PC-9 (cell line): ENCODE data around the gene MYOM1. TPM values are rescaled to one million over a fixed set of nuclear protein-coding genes. Genes with fewer than 3 reads are reported as not detected.

Source experiments
- BruUV-seq: library from RNA; stranded (reverse); fragments of 400-500 nt; replicated peaks from 2 replicates; lab custom pipeline; 2021; lab: Mats Ljungman, UMichigan
- CTCF ChIA-PET: fragments of 300-600 bp; sonication (Branson Sonifier 250); formaldehyde crosslinking; loops from one replicate; lab custom pipeline; 2022; ENCODE audit warnings: antibody characterized with exemption; lab: Charles Lee
- POLR2A ChIA-PET: fragments of 300-600 bp; sonication (Branson Sonifier 250); formaldehyde crosslinking; loops from one replicate; lab custom pipeline; 2022; ENCODE audit warnings: antibody characterized with exemption; ENCODE audit not compliant: unreplicated experiment; lab: Charles Lee
- DNase-seq, 2 experiments: peaks; one replicate each; pipeline versions ENCODE4 v3.0.0 to v3.0.0-alpha.2; 2015 to 2022; ENCODE audit warnings: mixed read lengths in 1 of 2
- H2AFZ ChIP-seq: fragments of 200-600 bp; sonication (generic); 2 replicates; pipeline ENCODE4 v1.8.1; 2017; ENCODE audit warnings: antibody characterized with exemption
- H3F3A ChIP-seq: fragments of 200-600 bp; sonication (generic); 2 replicates; pipeline ENCODE4 v1.8.1; 2017; ENCODE audit warnings: antibody characterized with exemption, mild to moderate bottlenecking, low read depth; ENCODE audit not compliant: insufficient read depth
- H3K27ac ChIP-seq: fragments of 200-600 bp; sonication (generic); 2 replicates; pipeline ENCODE4 v1.6.1; 2016; ENCODE audit warnings: mixed run types
- H3K27me3 ChIP-seq: fragments of 200-600 bp; sonication (generic); 2 replicates; pipeline ENCODE4 v1.6.1; 2016; ENCODE audit warnings: low read depth, mixed run types; ENCODE audit not compliant: insufficient read depth
- H3K36me3 ChIP-seq: fragments of 200-600 bp; sonication (generic); 2 replicates; pipeline ENCODE4 v1.6.1; 2016; ENCODE audit warnings: low read depth, mixed run types
- H3K4me1 ChIP-seq: fragments of 200-600 bp; sonication (generic); replicated peaks from 2 replicates; pipeline ENCODE4 v1.6.1; 2016; ENCODE audit warnings: mixed run types; ENCODE audit not compliant: insufficient read depth
- H3K4me2 ChIP-seq: fragments of 200-600 bp; sonication (generic); 2 replicates; pipeline ENCODE4 v1.6.1; 2017; ENCODE audit warnings: mixed run types
- H3K4me3 ChIP-seq: fragments of 200-600 bp; sonication (generic); 2 replicates; pipeline ENCODE4 v1.6.1; 2016; ENCODE audit warnings: mixed run types
- H3K79me2 ChIP-seq: fragments of 200-600 bp; sonication (generic); 2 replicates; pipeline ENCODE4 v1.6.1; 2017; ENCODE audit warnings: low read depth, mixed run types
- H3K9me2 ChIP-seq: fragments of 200-600 bp; sonication (generic); 2 replicates; pipeline ENCODE4 v1.8.1; 2017; ENCODE audit warnings: mild to moderate bottlenecking; ENCODE audit not compliant: insufficient read depth
- H3K9me3 ChIP-seq: fragments of 200-600 bp; sonication (generic); 2 replicates; pipeline ENCODE4 v1.8.1; 2016; ENCODE audit warnings: low read depth; ENCODE audit not compliant: insufficient read depth
- H4K20me1 ChIP-seq: fragments of 200-600 bp; sonication (generic); 2 replicates; pipeline ENCODE4 v1.8.1; 2017; ENCODE audit not compliant: insufficient read depth
- CTCF ChIP-seq: fragments of 200-600 bp; sonication (generic); conservative IDR thresholded peaks from 2 replicates; pipeline ENCODE4 v1.6.1; 2017; ENCODE audit warnings: mixed run types, antibody characterized with exemption, mild to moderate bottlenecking, moderate library complexity
- EZH2 ChIP-seq: fragments of 200-600 bp; sonication (generic); IDR thresholded peaks from 2 replicates; pipeline ENCODE4 v1.8.0; 2017; ENCODE audit warnings: antibody characterized with exemption, low read depth
- intact Hi-C: fragments of 100-400 bp; cut with micrococcal nuclease; formaldehyde crosslinking; loops from one replicate; pipeline ENCODE4 v1.10.0; 2022; ENCODE audit not compliant: unreplicated experiment
- total RNA-seq: library from RNA; stranded (reverse); gene quantifications from 2 replicates; pipeline ENCODE4 v1.2.3, GENCODE V29; 2021

The MYOM1 gene
- total RNA-seq, 1 experiment from 2014 or later = 1.3 TPM

DNA sequence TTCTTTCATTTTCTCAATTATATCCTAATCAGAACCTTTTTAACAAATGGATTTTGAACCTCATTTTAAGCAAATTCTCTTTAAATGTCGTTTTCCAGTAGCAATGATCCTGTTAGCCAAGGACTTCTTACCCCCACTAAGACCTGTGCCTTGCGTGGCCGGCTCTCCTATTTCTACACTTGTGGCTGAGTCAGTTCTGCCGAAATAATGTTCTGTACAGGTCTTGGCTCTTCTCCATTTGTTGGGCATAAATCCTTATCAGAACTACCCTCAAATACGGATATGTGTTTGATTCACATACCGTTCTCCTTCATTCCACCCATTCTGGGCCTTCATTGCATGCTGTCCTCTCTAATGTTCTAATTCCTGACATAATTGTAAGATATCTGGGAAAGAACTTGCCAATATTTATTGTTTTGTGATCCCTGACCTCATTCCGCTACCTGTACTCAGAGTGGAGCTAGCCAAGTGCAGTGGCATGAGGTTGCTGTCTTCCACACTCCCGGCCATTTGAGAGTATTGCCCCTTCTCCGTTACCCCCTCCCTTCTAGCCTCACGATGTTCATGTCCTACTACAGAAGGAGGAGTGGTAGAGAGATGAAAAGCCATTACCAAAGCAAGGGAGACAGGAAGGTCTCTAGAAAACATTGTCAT lies 78.7 kb downstream of the MYOM1 start:
- intact Hi-C loops = no loop called here
- Histone ChIP-seq H3K4me1 (no peaks in the 10 kb centered on the region), H3K27me3 (no peaks in the 10 kb centered on the region), H4K20me1 (no peaks in the 10 kb centered on the region), H3F3A (no peaks in the 10 kb centered on the region), H3K27ac (no peak overlapping the region), H2AFZ (no peak overlapping the region), H3K79me2 (no peaks in the 10 kb centered on the region), H3K4me3 (no peak overlapping the region), H3K36me3 (no peaks in the 10 kb centered on the region), H3K4me2 (no peak overlapping the region), H3K9me2 (no peaks in the 10 kb centered on the region), H3K9me3 (no peaks in the 10 kb centered on the region)
- ChIA-PET CTCF (no interaction called here), POLR2A (no interaction called here)
- DNase-seq = no peak
- BruUV-seq = no TSS peak
- no peak for TF ChIP-seq EZH2
- no peak for TF ChIP-seq CTCF

DNA sequence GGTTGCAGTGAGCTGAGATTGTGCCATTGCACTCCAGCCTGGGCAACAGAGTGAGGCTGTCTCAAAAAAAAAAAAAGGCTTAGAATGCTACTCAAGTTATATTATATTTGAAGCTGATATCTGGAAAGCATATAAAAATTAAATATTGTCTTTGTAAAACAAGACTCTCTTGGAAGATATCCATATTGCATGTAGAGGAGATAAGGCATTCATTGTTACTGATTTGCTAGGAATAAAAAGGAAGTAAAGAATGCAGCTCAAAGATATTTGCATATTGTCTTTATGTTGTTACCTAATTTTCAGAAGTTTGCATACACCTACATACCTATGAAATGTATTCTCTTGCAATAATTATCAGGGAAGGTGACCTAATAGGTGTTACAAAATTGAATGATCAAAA lies 79.4 kb downstream of the MYOM1 start:
- no peaks in the 10 kb centered on the region for H3K36me3 ChIP-seq
- H2AFZ ChIP-seq = no peak overlapping the region
- no peak overlapping the region for H3K27ac ChIP-seq
- H3K9me3 ChIP-seq = no peaks in the 10 kb centered on the region
- no peak overlapping the region for H3K4me3 ChIP-seq
- no peaks in the 10 kb centered on the region for H3K27me3 ChIP-seq
- H3K4me2 ChIP-seq = no peak overlapping the region
- H3F3A ChIP-seq = no peaks in the 10 kb centered on the region
- no peaks in the 10 kb centered on the region for H3K79me2 ChIP-seq
- BruUV-seq = no TSS peak
- intact Hi-C loops = no loop called here
- no peaks in the 10 kb centered on the region for H4K20me1 ChIP-seq
- H3K9me2 ChIP-seq = no peaks in the 10 kb centered on the region
- H3K4me1 ChIP-seq = no peaks in the 10 kb centered on the region
- no peak for DNase-seq
- ChIA-PET POLR2A (no interaction called here), CTCF (no interaction called here)
- TF ChIP-seq CTCF (no peak), EZH2 (no peak)

DNA sequence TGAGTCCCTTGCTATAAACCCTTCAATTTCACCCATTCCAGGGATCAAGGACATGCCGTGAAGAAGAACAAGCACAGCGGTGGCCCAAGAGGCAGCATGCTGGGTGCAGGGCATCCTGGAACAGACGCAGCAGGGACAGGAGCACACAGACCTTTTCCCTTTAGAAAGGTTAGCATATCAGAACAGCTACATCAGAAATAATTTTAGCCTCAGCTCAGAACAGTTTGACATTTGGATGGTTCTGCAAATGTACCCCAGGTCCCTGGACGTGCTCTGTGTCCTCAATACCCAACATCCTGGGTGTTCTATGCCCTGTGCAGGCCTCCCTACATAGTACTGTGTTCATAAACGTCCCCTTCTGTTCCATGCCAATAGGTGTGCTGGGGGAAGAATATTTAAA lies 80.4 kb downstream of the MYOM1 start:
- Histone ChIP-seq H3K27me3 (no peaks in the 10 kb centered on the region), H3K79me2 (no peaks in the 10 kb centered on the region), H3K9me2 (no peaks in the 10 kb centered on the region), H3K4me2 (no peak overlapping the region), H2AFZ (no peak overlapping the region), H3K36me3 (no peaks in the 10 kb centered on the region), H3K9me3 (no peaks in the 10 kb centered on the region), H3K4me1 (no peaks in the 10 kb centered on the region), H3K4me3 (no peak overlapping the region), H3K27ac (no peak overlapping the region), H4K20me1 (no peaks in the 10 kb centered on the region), H3F3A (no peaks in the 10 kb centered on the region)
- no peak for DNase-seq
- TF ChIP-seq CTCF (no peak), EZH2 (no peak)
- BruUV-seq = no TSS peak
- ChIA-PET POLR2A (no interaction called here), CTCF (no interaction called here)
- intact Hi-C loops = no loop called here
